Adrenal gland (tissue), 5 donors: ENCODE measurements around the gene POLDIP3.

ENCODE experiments used
- CTCF ChIP-seq, 6 experiments: fragments of 450-650 bp in 4 of 6; fragments of 200-600 bp in 2 of 6; sonication (generic) in 1 of 6; IDR thresholded peaks; 1 replicate in 5 of 6; 2 replicates in 1 of 6; pipeline versions ENCODE4 v1.5.1 to v1.8.0; 2016 to 2021; ENCODE audit warnings: antibody characterized with exemption in 6 of 6, mild to moderate bottlenecking in 2 of 6, moderate library complexity in 1 of 6
- POLR2A ChIP-seq, 2 donors: fragments of 450-650 bp; IDR thresholded peaks; one replicate each; pipeline ENCODE4 v1.6.1; 2017; ENCODE audit warnings: antibody characterized with exemption in 2 of 2, mild to moderate bottlenecking in 2 of 2, moderate library complexity in 1 of 2
- donor health status: DM: no; HTN: no; CAD: no.

GRCh38 chr22:42648368-42649245, 33.9 kb upstream of the POLDIP3 start:
- no peak for TF ChIP-seq CTCF (IDR thresholded peaks at IDR 0.05)
- TF ChIP-seq POLR2A (IDR thresholded peaks at IDR 0.05) = peak in 1 of 2 donors; percentile 59
